ENCODE results near the gene TRIM2. TPM values are rescaled to one million over a fixed set of nuclear protein-coding genes. Genes with fewer than 3 reads are reported as not detected.

The TRIM2 gene
- total RNA-seq, 1 donor from 2014 or later: 40.8 TPM

GRCh38 chr4:153257151-153257620 lies 52.9 kb downstream of the TRIM2 start:
- TF ChIP-seq CTCF (conservative IDR thresholded peaks at IDR 0.05; ENCODE audit: low read depth, low read length): no peak
- DNase-seq (ENCODE audit: low read depth): no peak

GRCh38 chr4:153257991-153258390 lies 53.7 kb downstream of the TRIM2 start:
- no peak for TF ChIP-seq CTCF (conservative IDR thresholded peaks at IDR 0.05; ENCODE audit: low read depth, low read length)
- H3K4me3 ChIP-seq (ENCODE audit: low read depth, low read length): no peak overlapping the region
- no peak for DNase-seq (ENCODE audit: low read depth)

More at GRCh38 chr4:153257151-153257620, 52.9 kb downstream of the TRIM2 start:
- peak overlapping the region; percentile 36 for H3K4me3 ChIP-seq (ENCODE audit: low read depth, low read length)

DNA sequence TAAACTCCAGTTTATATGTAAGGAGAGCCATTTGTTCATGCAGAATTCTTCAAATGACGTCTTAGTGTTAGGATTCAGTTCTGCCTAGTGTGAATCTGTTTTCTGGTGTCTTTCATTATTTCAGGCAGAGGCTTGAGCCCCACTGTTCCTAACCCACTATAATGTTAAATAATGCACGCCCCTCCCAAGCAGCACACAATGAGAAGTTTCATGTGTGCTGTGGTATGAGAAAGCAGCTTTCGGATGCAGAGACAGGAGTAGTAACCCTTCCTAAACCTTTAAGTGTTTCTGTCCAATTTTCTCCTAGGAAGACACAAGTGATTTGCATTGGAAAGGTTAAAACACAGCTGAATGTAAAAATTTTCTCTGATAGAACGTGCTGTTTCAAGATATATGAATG lies 54.5 kb downstream of the TRIM2 start:
- H3K4me3 ChIP-seq (ENCODE audit: low read depth, low read length): no peak overlapping the region
- no peak for TF ChIP-seq CTCF (conservative IDR thresholded peaks at IDR 0.05; ENCODE audit: low read depth, low read length)
- no peak for DNase-seq (ENCODE audit: low read depth)

GRCh38 chr4:153259661-153260060 lies 55.4 kb downstream of the TRIM2 start:
- no peak for TF ChIP-seq CTCF (conservative IDR thresholded peaks at IDR 0.05; ENCODE audit: low read depth, low read length)
- DNase-seq (ENCODE audit: low read depth): no peak
- no peak overlapping the region for H3K4me3 ChIP-seq (ENCODE audit: low read depth, low read length)

- no peak for TF ChIP-seq CTCF (conservative IDR thresholded peaks at IDR 0.05; ENCODE audit: low read depth, low read length)
- no peak for DNase-seq (ENCODE audit: low read depth)
- no peak overlapping the region for H3K4me3 ChIP-seq (ENCODE audit: low read depth, low read length)
These were observed 55.9 kb downstream of the TRIM2 start for GRCh38 chr4:153260132-153260531.

DNA sequence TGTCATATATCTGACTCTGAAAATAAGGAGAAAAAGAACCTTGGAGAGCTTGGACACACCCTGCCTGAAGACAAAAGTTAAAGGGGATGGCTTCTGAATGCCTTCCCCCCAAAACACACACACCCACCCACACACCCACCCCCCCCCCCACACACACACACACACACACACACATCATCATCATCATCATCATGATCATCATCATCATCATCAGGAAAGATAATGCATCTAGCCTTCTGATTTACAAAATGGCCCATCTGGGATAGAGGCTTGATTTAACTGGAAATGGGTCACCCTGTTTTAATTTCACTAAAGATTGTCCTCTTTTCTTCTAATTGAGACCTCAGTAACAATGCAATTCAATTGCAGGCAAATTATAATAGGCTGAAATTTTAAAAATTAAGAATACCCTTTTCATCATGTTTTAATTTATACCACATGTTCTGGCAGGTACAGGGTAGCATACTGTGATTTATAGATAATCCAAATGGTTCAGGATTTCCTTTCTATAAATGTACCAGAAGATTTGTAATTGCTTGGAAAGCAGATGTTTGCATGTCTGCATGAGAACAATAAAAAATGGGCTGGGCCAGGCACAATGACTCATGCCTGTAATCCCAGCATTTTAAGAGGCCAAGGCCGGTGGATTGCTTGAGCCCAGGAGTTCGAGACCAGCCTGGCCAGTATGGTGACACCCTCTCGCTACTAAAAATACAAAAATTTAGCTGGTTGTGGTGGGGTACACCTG lies 56.5 kb downstream of the TRIM2 start:
- no peak for TF ChIP-seq CTCF (conservative IDR thresholded peaks at IDR 0.05; ENCODE audit: low read depth, low read length)
- no peak overlapping the region for H3K4me3 ChIP-seq (ENCODE audit: low read depth, low read length)
- DNase-seq (ENCODE audit: low read depth): no peak

DNA sequence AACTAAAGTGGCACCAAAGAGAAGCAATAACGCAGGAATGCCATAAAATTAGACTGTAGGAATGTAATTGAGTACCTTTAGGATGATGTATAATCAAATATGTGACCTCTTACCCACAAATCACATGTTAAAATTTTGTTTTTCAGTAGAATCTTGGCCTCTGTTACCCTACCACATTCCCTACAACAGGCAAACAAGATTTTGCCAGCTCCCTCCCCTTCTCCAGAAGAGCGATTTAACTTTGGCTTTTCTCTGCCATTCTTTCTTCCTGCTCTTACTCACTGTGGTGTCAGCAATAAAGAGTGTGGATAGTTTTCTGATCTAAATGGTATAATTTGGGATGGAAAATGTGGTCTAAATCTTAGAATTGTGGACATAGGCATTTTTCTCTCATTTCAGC lies 57.2 kb downstream of the TRIM2 start:
- no peak overlapping the region for H3K4me3 ChIP-seq (ENCODE audit: low read depth, low read length)
- TF ChIP-seq CTCF (conservative IDR thresholded peaks at IDR 0.05; ENCODE audit: low read depth, low read length): no peak
- DNase-seq (ENCODE audit: low read depth): no peak
